ENCODE results near the gene ZNF335. TPM values are rescaled to one million over a fixed set of nuclear protein-coding genes. Genes with fewer than 3 reads are reported as not detected.

The ZNF335 gene
- total and polyA plus RNA-seq, 2 of the 13 experiments (the other 11 are each of a cell fraction or from before 2014, with no cell fraction given) = 9.7 to 13.7 TPM

DNA sequence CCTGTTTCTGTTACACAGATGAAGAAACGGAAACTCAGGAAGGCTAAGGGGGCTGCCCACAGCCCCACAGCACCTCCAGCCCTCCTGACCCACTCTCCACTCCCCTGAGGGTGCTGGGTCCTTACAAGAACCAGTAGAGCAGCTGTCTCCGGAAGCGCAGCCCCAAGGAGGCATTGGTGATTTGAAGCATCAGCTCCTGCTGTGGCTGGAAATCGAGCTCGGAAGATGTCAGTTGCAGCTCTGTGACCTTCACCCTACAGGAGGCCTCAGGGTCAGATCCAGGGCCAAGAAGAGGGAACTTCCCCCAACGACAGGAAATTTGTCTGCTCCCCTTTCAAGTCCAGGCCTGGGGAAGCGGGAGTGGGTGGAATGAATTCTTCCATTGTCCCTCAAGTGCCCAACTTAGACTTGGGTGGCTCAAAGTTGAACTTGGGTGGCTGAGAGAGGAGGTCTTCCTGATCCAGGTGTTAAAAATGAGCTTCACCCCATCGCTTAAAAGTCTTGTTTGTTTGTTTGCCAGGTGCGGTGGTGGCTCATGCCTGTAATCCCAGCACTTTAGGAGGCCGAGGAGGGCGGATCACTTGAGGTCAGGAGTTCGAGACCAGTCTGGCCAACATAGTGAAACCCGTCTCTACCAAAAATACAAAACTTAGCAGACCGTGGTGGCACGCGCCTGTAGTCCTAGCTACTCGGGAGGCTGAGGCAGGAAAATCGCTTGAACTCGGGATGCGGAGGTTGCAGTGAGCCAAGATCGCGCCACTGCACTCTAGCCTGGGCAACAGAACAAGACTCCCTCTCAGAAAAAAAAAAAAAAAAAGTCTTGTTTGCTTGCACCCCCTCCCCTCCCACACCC, 62.0 kb downstream of the ZNF335 start (continued):
- TF ChIP-seq SALL1 (CRISPR knock-in tag; IDR thresholded peaks at IDR 0.05) (peak; percentile 43; the same call in 1 of the 2 replicates), ZNF558 (CRISPR knock-in tag; IDR thresholded peaks at IDR 0.05; ENCODE audit: borderline replicate concordance) (no peak), ZNF430 (CRISPR knock-in tag; IDR thresholded peaks at IDR 0.05) (peak; percentile 33; the same call in 1 of the 2 replicates), ZSCAN5A (CRISPR knock-in tag; IDR thresholded peaks at IDR 0.05; ENCODE audit: borderline replicate concordance) (no peak), MYC (CRISPR knock-in tag; IDR thresholded peaks at IDR 0.05; ENCODE audit: borderline replicate concordance) (peak; percentile 55; the same call in 1 of the 2 replicates), ZNF574 (CRISPR knock-in tag; IDR thresholded peaks at IDR 0.05) (peak; percentile 58; the same call in 1 of the 2 replicates), MAFG (CRISPR knock-in tag; IDR thresholded peaks at IDR 0.05) (no peak), ZNF781 (CRISPR knock-in tag; IDR thresholded peaks at IDR 0.05; ENCODE audit: borderline replicate concordance, not compliant biosample characterization) (peak; percentile 19), SOX6 (IDR thresholded peaks at IDR 0.05) (no peak), SOX6 (CRISPR knock-in tag; IDR thresholded peaks at IDR 0.05) (peak; percentile 58), TBL1XR1 (IDR thresholded peaks at IDR 0.05; ENCODE audit: borderline replicate concordance, low read length, partially characterized antibody) (peak; percentile 55), ZSCAN25 (CRISPR knock-in tag; IDR thresholded peaks at IDR 0.05) (no peak), SALL2 (CRISPR knock-in tag; IDR thresholded peaks at IDR 0.05) (no peak), ZNF460 (CRISPR knock-in tag; IDR thresholded peaks at IDR 0.05; ENCODE audit: borderline replicate concordance) (peak; percentile 73), HNRNPH1 (optimal IDR thresholded peaks at IDR 0.05; ENCODE audit: low read depth, low read length) (no peak), GATAD1 (CRISPR knock-in tag; IDR thresholded peaks at IDR 0.05) (peak; percentile 27; the same call in 1 of the 2 replicates), RFX1 (IDR thresholded peaks at IDR 0.05) (no peak), KMT2B (CRISPR knock-in tag; IDR thresholded peaks at IDR 0.05) (0 out of 2 replicates have a peak, but pooled peaks have one; percentile 10), ZNF230 (CRISPR knock-in tag; IDR thresholded peaks at IDR 0.05) (peak; percentile 69; the same call in 1 of the 2 replicates)
- TF ChIP-seq, protein P1, sequence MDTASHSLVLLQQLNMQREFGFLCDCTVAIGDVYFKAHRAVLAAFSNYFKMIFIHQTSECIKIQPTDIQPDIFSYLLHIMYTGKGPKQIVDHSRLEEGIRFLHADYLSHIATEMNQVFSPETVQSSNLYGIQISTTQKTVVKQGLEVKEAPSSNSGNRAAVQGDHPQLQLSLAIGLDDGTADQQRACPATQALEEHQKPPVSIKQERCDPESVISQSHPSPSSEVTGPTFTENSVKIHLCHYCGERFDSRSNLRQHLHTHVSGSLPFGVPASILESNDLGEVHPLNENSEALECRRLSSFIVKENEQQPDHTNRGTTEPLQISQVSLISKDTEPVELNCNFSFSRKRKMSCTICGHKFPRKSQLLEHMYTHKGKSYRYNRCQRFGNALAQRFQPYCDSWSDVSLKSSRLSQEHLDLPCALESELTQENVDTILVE (CRISPR knock-in tag; IDR thresholded peaks at IDR 0.05) = 0 out of 2 replicates have a peak, but pooled peaks have one; percentile 12
- TF ChIP-seq, protein P2, sequence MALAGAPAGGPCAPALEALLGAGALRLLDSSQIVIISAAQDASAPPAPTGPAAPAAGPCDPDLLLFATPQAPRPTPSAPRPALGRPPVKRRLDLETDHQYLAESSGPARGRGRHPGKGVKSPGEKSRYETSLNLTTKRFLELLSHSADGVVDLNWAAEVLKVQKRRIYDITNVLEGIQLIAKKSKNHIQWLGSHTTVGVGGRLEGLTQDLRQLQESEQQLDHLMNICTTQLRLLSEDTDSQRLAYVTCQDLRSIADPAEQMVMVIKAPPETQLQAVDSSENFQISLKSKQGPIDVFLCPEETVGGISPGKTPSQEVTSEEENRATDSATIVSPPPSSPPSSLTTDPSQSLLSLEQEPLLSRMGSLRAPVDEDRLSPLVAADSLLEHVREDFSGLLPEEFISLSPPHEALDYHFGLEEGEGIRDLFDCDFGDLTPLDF (CRISPR knock-in tag; IDR thresholded peaks at IDR 0.05) = peak; percentile 52; the same call in 1 of the 2 replicates
- TF ChIP-seq, protein P3, sequence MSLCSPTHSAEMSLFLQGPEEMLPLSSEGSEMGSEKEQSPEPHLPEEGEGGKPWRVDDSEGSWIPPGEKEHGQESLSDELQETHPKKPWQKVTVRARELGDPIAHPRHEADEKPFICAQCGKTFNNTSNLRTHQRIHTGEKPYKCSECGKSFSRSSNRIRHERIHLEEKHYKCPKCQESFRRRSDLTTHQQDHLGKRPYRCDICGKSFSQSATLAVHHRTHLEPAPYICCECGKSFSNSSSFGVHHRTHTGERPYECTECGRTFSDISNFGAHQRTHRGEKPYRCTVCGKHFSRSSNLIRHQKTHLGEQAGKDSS (CRISPR knock-in tag; IDR thresholded peaks at IDR 0.05; ENCODE audit: borderline replicate concordance, low read depth) = no peak

All from HepG2 (cell line).